Measurements from ENCODE around the gene HEG1.

- no peak for TF ChIP-seq CTCF (IDR thresholded peaks at IDR 0.05)
- no peak for TF ChIP-seq POLR2A (IDR thresholded peaks at IDR 0.05; ENCODE audit: low read depth)
Measured at GRCh38 chr3:124984754-124985153, 71.0 kb downstream of the HEG1 start.
